Lung (tissue), 12 donors: ENCODE measurements around the gene BDKRB2. TPM values are rescaled to one million over a fixed set of nuclear protein-coding genes. Genes with fewer than 3 reads are reported as not detected.

Source experiments
- ATAC-seq: fragments of 200-7000 bp; cut with Tn5 transposase; one replicate; pipeline ENCODE4 v1.9.1; 2020; ENCODE audit warnings: moderate number of reproducible peaks; ENCODE audit not compliant: insufficient read depth, low FRiP score
- DNase-seq, 3 donors: peaks; one replicate each; pipeline ENCODE4 v3.0.0-alpha.2; 2013 to 2017
- H3K27ac ChIP-seq, 2 donors: one replicate each; pipeline ENCODE4 v1.5.1; 2013; ENCODE audit warnings: mild to moderate bottlenecking in 2 of 2, moderate library complexity in 2 of 2, control low read depth in 1 of 2, inconsistent platforms in 1 of 2, low read depth in 1 of 2, low read length in 1 of 2
- H3K27me3 ChIP-seq, 3 donors: one replicate each; pipeline ENCODE4 v1.5.1; 2013; ENCODE audit warnings: low read length in 2 of 3; ENCODE audit not compliant: control insufficient read depth in 3 of 3, insufficient read depth in 3 of 3
- H3K36me3 ChIP-seq, 4 donors: one replicate each; pipeline ENCODE4 v1.5.1; 2013; ENCODE audit warnings: low read length in 4 of 4, mild to moderate bottlenecking in 1 of 4, moderate library complexity in 1 of 4; ENCODE audit not compliant: control insufficient read depth in 4 of 4, insufficient read depth in 4 of 4
- H3K4me1 ChIP-seq, 5 donors: one replicate each; pipeline ENCODE4 v1.5.1; 2013; ENCODE audit warnings: low read length in 5 of 5, mild to moderate bottlenecking in 2 of 5, moderate library complexity in 1 of 5; ENCODE audit not compliant: control insufficient read depth in 5 of 5, insufficient read depth in 5 of 5
- H3K4me3 ChIP-seq: one replicate; pipeline ENCODE4 v1.5.1; 2013; ENCODE audit warnings: mild to moderate bottlenecking, control low read depth, moderate library complexity
- H3K9ac ChIP-seq, 2 donors: one replicate each; pipeline ENCODE4 v1.5.1; 2013; ENCODE audit warnings: low read length in 2 of 2, control low read depth in 1 of 2; ENCODE audit not compliant: insufficient read depth in 1 of 2
- H3K9me3 ChIP-seq, 4 donors: one replicate each; pipeline ENCODE4 v1.5.1; 2013; ENCODE audit warnings: low read length in 3 of 4, mild to moderate bottlenecking in 1 of 4, moderate library complexity in 1 of 4; ENCODE audit not compliant: control insufficient read depth in 4 of 4, insufficient read depth in 3 of 4
- CTCF ChIP-seq: IDR thresholded peaks from 2 replicates; pipeline ENCODE4 v1.5.1; 2012; ENCODE audit warnings: mild to moderate bottlenecking; ENCODE audit errors: control extremely low read depth, extremely low read depth
- WGBS, 2 donors: extraction: QIAGEN DNeasy Blood & Tissue Kit; methylation state at CpG; one replicate each; pipeline ENCODE4 v1.1.7; 2013; 5-methylcytosine and 5-hydroxymethylcytosine counted together
- polyA plus RNA-seq, 2 donors: library from polyadenylated mRNA; stranded (reverse); fragments of 200-250 nt; gene quantifications; one replicate each; pipeline ENCODE4 v1.2.1, GENCODE V29; 2013
- total RNA-seq, 2 donors: library from RNA; depleted of rRNA in 1 of 2; stranded (reverse); fragments of >200 nt in 1 of 2; gene quantifications; one replicate each; pipeline ENCODE4 v1.2.1, GENCODE V29; 2014 to 2021
- donor health status: control.
- donor health status: control.
- donor health status: Bipolar disorder and iron deficiency.
- donor health status: healthy.
- donor health status: DM: yes; HTN: yes; CAD: no.

Gene BDKRB2
- total and polyA plus RNA-seq, 4 donors: 0.77 to 5.8 (median 2.4) TPM

GRCh38 chr14:96261772-96262655 lies 57.4 kb downstream of the BDKRB2 start:
- H3K27ac ChIP-seq: no peak overlapping the region
- ATAC-seq: no peak

GRCh38 chr14:96263347-96264199 lies 58.9 kb downstream of the BDKRB2 start:
- TF ChIP-seq CTCF: no peak
- Histone ChIP-seq H3K9me3 (peaks cover 0 to 6% (median under 1%) of the 10 kb centered on the region in 4 donors), H3K4me1 (peaks cover 0 to 42% (median 9%) of the 10 kb centered on the region in 5 donors), H3K9ac (no peak overlapping the region), H3K27ac (no peak overlapping the region), H3K4me3 (no peak overlapping the region), H3K36me3 (no peaks in the 10 kb centered on the region), H3K27me3 (no peaks in the 10 kb centered on the region)
- DNase-seq (peak in 2 of 3 donors; percentile 65 to 76), ATAC-seq (no peak)
- WGBS, 2 donors: 86 to 87% methylated on average over 20 of the region's 20 CpGs

More at GRCh38 chr14:96261772-96262655, 57.4 kb downstream of the BDKRB2 start:
- no peaks in the 10 kb centered on the region for H3K36me3 ChIP-seq
- 81 to 83% methylated on average over 16 of the region's 16 CpGs for WGBS, 2 donors
- H3K9ac ChIP-seq: no peak overlapping the region
- peak in 2 of 3 donors; percentile 75 to 89 for DNase-seq
- peaks cover 0 to 37% (median 4%) of the 10 kb centered on the region in 5 donors for H3K4me1 ChIP-seq
- no peak overlapping the region for H3K4me3 ChIP-seq
- peaks cover 0 to 6% (median under 1%) of the 10 kb centered on the region in 4 donors for H3K9me3 ChIP-seq
- no peak for TF ChIP-seq CTCF
- no peaks in the 10 kb centered on the region for H3K27me3 ChIP-seq

- no peak overlapping the region for H3K4me3 ChIP-seq
- no peak overlapping the region for H3K27ac ChIP-seq
- DNase-seq (no peak), ATAC-seq (no peak)
- no peaks in the 10 kb centered on the region for H3K36me3 ChIP-seq
- peaks cover 0 to 6% (median under 1%) of the 10 kb centered on the region in 4 donors for H3K9me3 ChIP-seq
- no peak for TF ChIP-seq CTCF
- WGBS, 2 donors: 93% methylated on average over 14 of the region's 14 CpGs
- H3K9ac ChIP-seq: no peak overlapping the region
- no peaks in the 10 kb centered on the region for H3K27me3 ChIP-seq
- H3K4me1 ChIP-seq: peaks cover 0 to 42% (median 9%) of the 10 kb centered on the region in 5 donors
These were observed 59.5 kb downstream of the BDKRB2 start for GRCh38 chr14:96264200-96264553.
